HepG2 (cell line): ENCODE results near the gene MXRA8. TPM values are rescaled to one million over a fixed set of nuclear protein-coding genes. Genes with fewer than 3 reads are reported as not detected.

Experiments used
- ATAC-seq: fragments of 200-7000 bp; cut with Tn5 transposase; 3 replicates; pipeline ENCODE4 v1.9.1; 2020; ENCODE audit warnings: mild to moderate bottlenecking, moderate library complexity
- BruUV-seq: library from RNA; stranded (reverse); fragments of 400-500 nt; replicated peaks from 2 replicates; lab custom pipeline; 2021; lab: Mats Ljungman, UMichigan
- CTCF ChIA-PET: fragments of 300-600 bp; formaldehyde crosslinking; extraction: SDS; loops from one replicate; lab custom pipeline; 2021; ENCODE audit warnings: low total read pairs, inconsistent platforms, low intra/inter-chr PET ratio; lab: Yijun Ruan, JAX
- POLR2A ChIA-PET: fragments of 350-600 bp; sonication (Branson Sonifier 250); formaldehyde crosslinking; loops from one replicate; lab custom pipeline; 2020; ENCODE audit warnings: antibody characterized with exemption, inconsistent platforms; lab: Yijun Ruan, JAX
- DNase-seq: peaks from one replicate; pipeline ENCODE4 v3.0.0-alpha.2; 2015; ENCODE audit warnings: low spot score
- FAIRE-seq: peaks from 3 replicates; lab custom pipeline; 2011; peaks lifted over from hg19 to GRCh38; lab: Jason Lieb, UNC
- H2AFZ ChIP-seq: one replicate; pipeline ENCODE4 v1.6.1; 2011; ENCODE audit warnings: low read length, inconsistent platforms
- H3K27ac ChIP-seq: fragments of 300-600 bp; 3 replicates; pipeline ENCODE4 v1.8.0; 2011; ENCODE audit warnings: mixed run types, mild to moderate bottlenecking, mixed read lengths, low read length, inconsistent platforms; ENCODE audit not compliant: insufficient read depth; ENCODE audit errors: extremely low read length
- H3K27me3 ChIP-seq, 2 experiments: fragments of 200-600 bp in 1 of 2; 2 replicates in 1 of 2; 3 replicates in 1 of 2; pipeline versions ENCODE4 v1.6.0 to v1.8.0; 2011; ENCODE audit warnings: low read length in 2 of 2, mild to moderate bottlenecking in 2 of 2, moderate library complexity in 2 of 2, inconsistent platforms in 1 of 2; ENCODE audit not compliant: insufficient read depth in 2 of 2, control insufficient read depth in 1 of 2
- H3K36me3 ChIP-seq, 2 experiments: fragments of 200-600 bp in 1 of 2; replicated peaks in 1 of 2; 2 replicates in 1 of 2; 3 replicates in 1 of 2; pipeline versions ENCODE4 v1.5.1 to v1.8.0; 2011; ENCODE audit warnings: low read length in 2 of 2, inconsistent platforms in 1 of 2; ENCODE audit not compliant: insufficient read depth in 2 of 2, control insufficient read depth in 1 of 2
- H3K4me1 ChIP-seq: 2 replicates; pipeline ENCODE4 v1.5.1; 2012; ENCODE audit warnings: low read length, inconsistent platforms; ENCODE audit not compliant: insufficient read depth
- H3K4me2 ChIP-seq: 2 replicates; pipeline ENCODE4 v1.6.0; 2011; ENCODE audit warnings: low read depth, low read length, inconsistent platforms
- H3K4me3 ChIP-seq, 3 experiments: fragments of 200-600 bp in 1 of 3; sonication (generic), shearing (Covaris generic) in 1 of 3; replicated peaks in 1 of 3; 2 replicates each; pipeline ENCODE4 v1.5.1; 2011 to 2016; ENCODE audit warnings: low read length in 3 of 3, inconsistent platforms in 2 of 3, low read depth in 2 of 3, mild to moderate bottlenecking in 2 of 3, control low read depth in 1 of 3, mixed read lengths in 1 of 3; ENCODE audit not compliant: insufficient read depth in 1 of 3
- H3K79me2 ChIP-seq: one replicate; pipeline ENCODE4 v1.6.1; 2011; ENCODE audit warnings: low read length, inconsistent platforms; ENCODE audit not compliant: insufficient read depth
- H3K9ac ChIP-seq: 2 replicates; pipeline ENCODE4 v1.6.0; 2011; ENCODE audit warnings: mild to moderate bottlenecking, low read depth, low read length, inconsistent platforms; ENCODE audit not compliant: insufficient read depth
- H3K9me3 ChIP-seq: 2 replicates; pipeline ENCODE4 v1.5.1; 2012; ENCODE audit warnings: mild to moderate bottlenecking, low read length
- H4K20me1 ChIP-seq: 2 replicates; pipeline ENCODE4 v1.6.0; 2011; ENCODE audit warnings: inconsistent platforms, mild to moderate bottlenecking, low read length, moderate library complexity; ENCODE audit not compliant: insufficient read depth
- ARID4A ChIP-seq: sonication (generic); formaldehyde crosslinking; IDR thresholded peaks from 2 replicates; pipeline ENCODE4 v1.5.0; 2020; ENCODE audit warnings: mild to moderate bottlenecking, missing genetic modification reagents, borderline replicate concordance
- DDIT3 ChIP-seq: sonication (generic); formaldehyde crosslinking; IDR thresholded peaks from 2 replicates; pipeline ENCODE4 v1.4.0; 2020; ENCODE audit warnings: mild to moderate bottlenecking, missing genetic modification reagents
- ESRRA ChIP-seq: sonication (generic); formaldehyde crosslinking; IDR thresholded peaks from 2 replicates; pipeline ENCODE4 v1.5.1; 2020; ENCODE audit warnings: mild to moderate bottlenecking, low read depth, missing genetic modification reagents
- HMGXB3 ChIP-seq: sonication (generic); formaldehyde crosslinking; IDR thresholded peaks from 2 replicates; pipeline ENCODE4 v1.4.0; 2020; ENCODE audit warnings: missing genetic modification reagents, borderline replicate concordance
- KLF15 ChIP-seq: sonication (generic); formaldehyde crosslinking; IDR thresholded peaks from 2 replicates; pipeline ENCODE4 v1.8.1; 2023; ENCODE audit warnings: borderline replicate concordance, mild to moderate bottlenecking, inconsistent platforms, missing genetic modification reagents, mixed read lengths
- SATB2 ChIP-seq: sonication (generic); formaldehyde crosslinking; IDR thresholded peaks from 2 replicates; pipeline ENCODE4 v1.5.0; 2020; ENCODE audit warnings: missing genetic modification reagents
- SNAPC5 ChIP-seq: sonication (generic); formaldehyde crosslinking; IDR thresholded peaks from 2 replicates; pipeline ENCODE4 v1.8.1; 2023; ENCODE audit warnings: mild to moderate bottlenecking, missing genetic modification reagents, borderline replicate concordance
- SP4 ChIP-seq: sonication (generic); formaldehyde crosslinking; IDR thresholded peaks from 2 replicates; pipeline ENCODE4 v1.8.1; 2023; ENCODE audit warnings: mild to moderate bottlenecking, missing genetic modification reagents
- ZBTB1 ChIP-seq: sonication (generic); formaldehyde crosslinking; IDR thresholded peaks from 2 replicates; pipeline ENCODE4 v1.4.0; 2020; ENCODE audit warnings: missing genetic modification reagents, borderline replicate concordance
- ZNF331 ChIP-seq: sonication (generic); formaldehyde crosslinking; IDR thresholded peaks from 2 replicates; pipeline ENCODE4 v1.4.0; 2020; ENCODE audit warnings: missing genetic modification reagents
- ZNF510 ChIP-seq: sonication (generic); formaldehyde crosslinking; IDR thresholded peaks from 2 replicates; pipeline ENCODE4 v1.4.0; 2020; ENCODE audit warnings: low read depth, mild to moderate bottlenecking, missing genetic modification reagents
- ZNF572 ChIP-seq: sonication (generic); formaldehyde crosslinking; IDR thresholded peaks from 2 replicates; pipeline ENCODE4 v1.5.1; 2020; ENCODE audit warnings: mild to moderate bottlenecking, missing genetic modification reagents
- ZNF597 ChIP-seq: sonication (generic); formaldehyde crosslinking; IDR thresholded peaks from 2 replicates; pipeline ENCODE4 v1.5.0; 2020; ENCODE audit warnings: missing genetic modification reagents
- ZNF850 ChIP-seq: sonication (generic); formaldehyde crosslinking; conservative IDR thresholded peaks from 2 replicates; pipeline ENCODE4 v1.9.0; 2021; ENCODE audit warnings: mild to moderate bottlenecking, missing genetic modification reagents
- WGBS: methylation state at CpG from one replicate; pipeline ENCODE4 v1.1.6; 2017; ENCODE audit warnings: low lambda C conversion rate; 5-methylcytosine and 5-hydroxymethylcytosine counted together
- in situ Hi-C: cut with HindIII; loops from 2 replicates; pipeline ENCODE4 v1.10.0; 2017; ENCODE audit warnings: low pct_unique_long_range_greater_than_20kb; ENCODE audit not compliant: extremely low pct_ligation_motif_present
- intact Hi-C: fragments of 100-400 bp; cut with micrococcal nuclease; formaldehyde crosslinking; loops from one replicate; pipeline ENCODE4 v1.10.0; 2022; ENCODE audit not compliant: unreplicated experiment
- polyA plus RNA-seq, 8 experiments: library from polyadenylated mRNA; depleted of rRNA in 3 of 8; stranded (reverse) in 7 of 8; unstranded in 1 of 8; fragments of >200 nt; fragmentation: Illumina TruSeq in 4 of 8; extraction: Trizol in 4 of 8; gene quantifications; 2 replicates each; pipeline versions ENCODE4 v1.2.1 to v1.2.3, GENCODE V29; 2011 to 2016; ENCODE audit warnings: low read depth in 4 of 8, missing spikeins in 1 of 8, mixed read lengths in 1 of 8; ENCODE audit not compliant: insufficient read depth in 1 of 8
- total RNA-seq, 5 experiments: library from RNA; depleted of rRNA; stranded (reverse); fragments of >200 nt; fragmentation: Illumina TruSeq; extraction: Trizol; gene quantifications; 2 replicates each; pipeline ENCODE4 v1.2.3, GENCODE V29; 2016; ENCODE audit warnings: low read depth in 1 of 5

MXRA8 gene
- total and polyA plus RNA-seq, 2 of the 13 experiments (the other 11 are each of a cell fraction or from before 2014, with no cell fraction given): 19.8 to 44.8 TPM

GRCh38 chr1:1308756-1309250, 49.6 kb downstream of the MXRA8 start:
- H3K9ac ChIP-seq: peak overlapping the region; percentile 86
- DNase-seq (no peak), FAIRE-seq (no peak), ATAC-seq (no peak)
- H3K27me3 ChIP-seq: no peaks in the 10 kb centered on the region
- in situ Hi-C loops: no loop called here
- H3K27ac ChIP-seq: peak overlapping the region; percentile 73
- peaks cover 37% of the 10 kb centered on the region for H3K4me1 ChIP-seq
- H3K36me3 ChIP-seq: peaks cover 9 to 29% of the 10 kb centered on the region in 2 experiments; a peak in 2 of 5 replicates
- peaks cover 14% of the 10 kb centered on the region for H3K79me2 ChIP-seq
- POLR2A ChIA-PET: interaction anchor here (1.3 to 1.6 kb wide), 2 partner anchors 17 to 39 kb away, joined by 4 to 5 read pairs; no protein-coding TSS in a partner anchor
- no CpG with 5 or more reads among the region's 66 CpGs for WGBS
- peak overlapping the region; percentile 75 to 91 (median 90) for H3K4me3 ChIP-seq
- H3K9me3 ChIP-seq: no peaks in the 10 kb centered on the region
- BruUV-seq: TSS peak; percentile 60
- CTCF ChIA-PET: no interaction called here
- no peak overlapping the region for H2AFZ ChIP-seq
- peak overlapping the region; percentile 88 for H3K4me2 ChIP-seq
- no peaks in the 10 kb centered on the region; the same call in 1 of the 2 replicates for H4K20me1 ChIP-seq
- intact Hi-C loops: no loop called here
- TF ChIP-seq SATB2 (no peak), ZBTB1 (CRISPR knock-in tag) (no peak), SNAPC5 (CRISPR knock-in tag) (no peak), KLF15 (CRISPR knock-in tag) (no peak), ZNF597 (CRISPR knock-in tag) (no peak), ARID4A (no peak), SP4 (CRISPR knock-in tag) (no peak), ZNF850 (CRISPR knock-in tag) (0 out of 2 replicates have a peak, but pooled peaks have one; percentile 17), DDIT3 (CRISPR knock-in tag) (no peak), ZNF331 (no peak), ZNF572 (no peak), ZNF510 (CRISPR knock-in tag) (no peak), ESRRA (no peak), HMGXB3 (no peak)
